Ishikawa (cell line): Measurements from ENCODE around the gene DCHS2.

Experiments
- CREB1 ChIP-seq: IDR thresholded peaks from 2 replicates; pipeline ENCODE4 v1.6.1; 2012; ENCODE audit warnings: low read depth
- EGR1 ChIP-seq: IDR thresholded peaks from 2 replicates; pipeline ENCODE4 v1.6.1; 2012
- EP300 ChIP-seq: IDR thresholded peaks from 2 replicates; pipeline ENCODE4 v1.6.1; 2012; ENCODE audit warnings: borderline replicate concordance
- FOXM1 ChIP-seq: IDR thresholded peaks from 2 replicates; pipeline ENCODE4 v1.6.1; 2012; ENCODE audit warnings: low read depth, borderline replicate concordance
- NFIC ChIP-seq: IDR thresholded peaks from 2 replicates; pipeline ENCODE4 v1.6.1; 2012
- RAD21 ChIP-seq: IDR thresholded peaks from 2 replicates; pipeline ENCODE4 v1.6.1; 2012; ENCODE audit warnings: low read depth
- TAF1 ChIP-seq: IDR thresholded peaks from 2 replicates; pipeline ENCODE4 v1.6.1; 2012; ENCODE audit warnings: low read depth, mild to moderate bottlenecking
- TCF12 ChIP-seq: IDR thresholded peaks from 2 replicates; pipeline ENCODE4 v1.6.1; 2012; ENCODE audit warnings: low read depth
- TEAD4 ChIP-seq: IDR thresholded peaks from 2 replicates; pipeline ENCODE4 v1.6.1; 2012
- YY1 ChIP-seq: IDR thresholded peaks from 2 replicates; pipeline ENCODE4 v1.6.1; 2012; ENCODE audit warnings: low read depth
- ZBTB7A ChIP-seq: IDR thresholded peaks from 2 replicates; pipeline ENCODE4 v1.6.1; 2012; ENCODE audit warnings: low read depth
- TF ChIP-seq, protein P1 (sequence below): IDR thresholded peaks from 2 replicates; pipeline ENCODE4 v1.6.1; 2012
- TF ChIP-seq, protein P2 (sequence below): IDR thresholded peaks from 2 replicates; pipeline ENCODE4 v1.6.1; 2012
- TF ChIP-seq, protein P3 (sequence below): IDR thresholded peaks from 2 replicates; pipeline ENCODE4 v1.6.1; 2012; ENCODE audit warnings: low read depth, mild to moderate bottlenecking

DNA sequence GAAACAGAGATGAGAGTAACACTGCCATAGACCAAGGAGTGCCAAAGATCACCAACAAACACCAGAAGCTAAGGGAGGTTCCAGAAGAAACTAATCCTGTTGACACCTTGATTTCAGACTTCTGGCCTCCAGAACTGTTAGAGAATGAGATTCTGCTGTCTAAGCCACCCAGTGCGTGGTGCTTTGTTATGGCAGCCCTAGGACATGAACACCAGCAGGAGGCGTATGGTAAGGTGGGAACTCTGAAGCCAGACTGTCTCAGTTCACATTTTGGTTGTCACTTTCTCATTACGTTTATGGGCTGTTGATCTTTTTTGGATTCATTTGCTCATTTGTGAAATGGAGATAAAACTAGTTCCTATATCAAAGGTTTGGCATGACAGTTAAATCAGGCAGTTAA, 142.9 kb downstream of the DCHS2 start:
- TF ChIP-seq, protein P1, sequence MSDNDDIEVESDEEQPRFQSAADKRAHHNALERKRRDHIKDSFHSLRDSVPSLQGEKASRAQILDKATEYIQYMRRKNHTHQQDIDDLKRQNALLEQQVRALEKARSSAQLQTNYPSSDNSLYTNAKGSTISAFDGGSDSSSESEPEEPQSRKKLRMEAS: no peak
- no peak for TF ChIP-seq TAF1
- TF ChIP-seq, protein P2, sequence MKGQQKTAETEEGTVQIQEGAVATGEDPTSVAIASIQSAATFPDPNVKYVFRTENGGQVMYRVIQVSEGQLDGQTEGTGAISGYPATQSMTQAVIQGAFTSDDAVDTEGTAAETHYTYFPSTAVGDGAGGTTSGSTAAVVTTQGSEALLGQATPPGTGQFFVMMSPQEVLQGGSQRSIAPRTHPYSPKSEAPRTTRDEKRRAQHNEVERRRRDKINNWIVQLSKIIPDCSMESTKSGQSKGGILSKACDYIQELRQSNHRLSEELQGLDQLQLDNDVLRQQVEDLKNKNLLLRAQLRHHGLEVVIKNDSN: no peak
- no peak for TF ChIP-seq YY1
- TF ChIP-seq NFIC: no peak
- TF ChIP-seq, protein P3, sequence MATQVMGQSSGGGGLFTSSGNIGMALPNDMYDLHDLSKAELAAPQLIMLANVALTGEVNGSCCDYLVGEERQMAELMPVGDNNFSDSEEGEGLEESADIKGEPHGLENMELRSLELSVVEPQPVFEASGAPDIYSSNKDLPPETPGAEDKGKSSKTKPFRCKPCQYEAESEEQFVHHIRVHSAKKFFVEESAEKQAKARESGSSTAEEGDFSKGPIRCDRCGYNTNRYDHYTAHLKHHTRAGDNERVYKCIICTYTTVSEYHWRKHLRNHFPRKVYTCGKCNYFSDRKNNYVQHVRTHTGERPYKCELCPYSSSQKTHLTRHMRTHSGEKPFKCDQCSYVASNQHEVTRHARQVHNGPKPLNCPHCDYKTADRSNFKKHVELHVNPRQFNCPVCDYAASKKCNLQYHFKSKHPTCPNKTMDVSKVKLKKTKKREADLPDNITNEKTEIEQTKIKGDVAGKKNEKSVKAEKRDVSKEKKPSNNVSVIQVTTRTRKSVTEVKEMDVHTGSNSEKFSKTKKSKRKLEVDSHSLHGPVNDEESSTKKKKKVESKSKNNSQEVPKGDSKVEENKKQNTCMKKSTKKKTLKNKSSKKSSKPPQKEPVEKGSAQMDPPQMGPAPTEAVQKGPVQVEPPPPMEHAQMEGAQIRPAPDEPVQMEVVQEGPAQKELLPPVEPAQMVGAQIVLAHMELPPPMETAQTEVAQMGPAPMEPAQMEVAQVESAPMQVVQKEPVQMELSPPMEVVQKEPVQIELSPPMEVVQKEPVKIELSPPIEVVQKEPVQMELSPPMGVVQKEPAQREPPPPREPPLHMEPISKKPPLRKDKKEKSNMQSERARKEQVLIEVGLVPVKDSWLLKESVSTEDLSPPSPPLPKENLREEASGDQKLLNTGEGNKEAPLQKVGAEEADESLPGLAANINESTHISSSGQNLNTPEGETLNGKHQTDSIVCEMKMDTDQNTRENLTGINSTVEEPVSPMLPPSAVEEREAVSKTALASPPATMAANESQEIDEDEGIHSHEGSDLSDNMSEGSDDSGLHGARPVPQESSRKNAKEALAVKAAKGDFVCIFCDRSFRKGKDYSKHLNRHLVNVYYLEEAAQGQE: no peak
- TF ChIP-seq EP300: no peak
- no peak for TF ChIP-seq RAD21
- TF ChIP-seq EGR1: no peak
- TF ChIP-seq FOXM1: no peak
- TF ChIP-seq CREB1: no peak
- TF ChIP-seq ZBTB7A: no peak
- no peak for TF ChIP-seq TCF12
- no peak for TF ChIP-seq TEAD4
